Effector CD8-positive, alpha-beta T cell (primary cell): ENCODE measurements around the gene TXNRD1.

Experiments
- DNase-seq: peaks from one replicate; lab custom pipeline; 2025; lab: John Stamatoyannopoulos, UW

The TXNRD1 gene

GRCh38 chr12:104350211-104351056 lies 134.9 kb downstream of the TXNRD1 start:
- DNase-seq = no peak

GRCh38 chr12:104351057-104351983 lies 135.7 kb downstream of the TXNRD1 start:
- DNase-seq = no peak

- DNase-seq = no peak
Observed at GRCh38 chr12:104352106-104352713, 136.6 kb downstream of the TXNRD1 start.

GRCh38 chr12:104353012-104353981 lies 137.7 kb downstream of the TXNRD1 start:
- no peak for DNase-seq

- no peak for DNase-seq
Observed at GRCh38 chr12:104354167-104354867, 138.7 kb downstream of the TXNRD1 start.

GRCh38 chr12:104354868-104355570 lies 139.4 kb downstream of the TXNRD1 start:
- DNase-seq = no peak

GRCh38 chr12:104355630-104356029 lies 140.1 kb downstream of the TXNRD1 start:
- DNase-seq = no peak

GRCh38 chr12:104356231-104357115 lies 140.9 kb downstream of the TXNRD1 start:
- no peak for DNase-seq

GRCh38 chr12:104357421-104357952 lies 141.9 kb downstream of the TXNRD1 start:
- DNase-seq = no peak

- peak; percentile 46 for DNase-seq
Observed at GRCh38 chr12:104358353-104359003, 142.9 kb downstream of the TXNRD1 start.

- no peak for DNase-seq
Observed at GRCh38 chr12:104359216-104359615, 143.6 kb downstream of the TXNRD1 start.

- DNase-seq = no peak
Observed at GRCh38 chr12:104360157-104360556, 144.6 kb downstream of the TXNRD1 start.

GRCh38 chr12:104360983-104361707 lies 145.6 kb downstream of the TXNRD1 start:
- no peak for DNase-seq

GRCh38 chr12:104365921-104366410 lies 150.4 kb downstream of the TXNRD1 start:
- no peak for DNase-seq

- no peak for DNase-seq
Observed at GRCh38 chr12:104369708-104370107, 154.1 kb downstream of the TXNRD1 start.

GRCh38 chr12:104371043-104371870 lies 155.7 kb downstream of the TXNRD1 start:
- DNase-seq = no peak
